ENCODE data around the gene SLC9A7.

Gene SLC9A7

GRCh38 chrX:46681849-46682248, 77.1 kb downstream of the SLC9A7 start:
- DNase-seq (ENCODE audit: low read depth): peak; percentile 35
- H3K4me3 ChIP-seq (ENCODE audit: control insufficient read depth, low read depth, low read length): no peak overlapping the region
- no peak for TF ChIP-seq CTCF (conservative IDR thresholded peaks at IDR 0.05; ENCODE audit: control insufficient read depth, insufficient read depth, low read depth, low read length)

GRCh38 chrX:46678232-46678631, 80.7 kb downstream of the SLC9A7 start:
- no peak overlapping the region for H3K4me3 ChIP-seq (ENCODE audit: control insufficient read depth, low read depth, low read length)
- DNase-seq (ENCODE audit: low read depth): no peak
- TF ChIP-seq CTCF (conservative IDR thresholded peaks at IDR 0.05; ENCODE audit: control insufficient read depth, insufficient read depth, low read depth, low read length): no peak

GRCh38 chrX:46676399-46677356, 82.2 kb downstream of the SLC9A7 start:
- H3K4me3 ChIP-seq (ENCODE audit: control insufficient read depth, low read depth, low read length): no peak overlapping the region
- no peak for DNase-seq (ENCODE audit: low read depth)
- no peak for TF ChIP-seq CTCF (conservative IDR thresholded peaks at IDR 0.05; ENCODE audit: control insufficient read depth, insufficient read depth, low read depth, low read length)

GRCh38 chrX:46673620-46674359, 85.1 kb downstream of the SLC9A7 start:
- no peak for DNase-seq (ENCODE audit: low read depth)
- no peak for TF ChIP-seq CTCF (conservative IDR thresholded peaks at IDR 0.05; ENCODE audit: control insufficient read depth, insufficient read depth, low read depth, low read length)
- no peak overlapping the region for H3K4me3 ChIP-seq (ENCODE audit: control insufficient read depth, low read depth, low read length)

- no peak overlapping the region for H3K4me3 ChIP-seq (ENCODE audit: control insufficient read depth, low read depth, low read length)
- no peak for TF ChIP-seq CTCF (conservative IDR thresholded peaks at IDR 0.05; ENCODE audit: control insufficient read depth, insufficient read depth, low read depth, low read length)
- DNase-seq (ENCODE audit: low read depth): no peak
These were observed 88.6 kb downstream of the SLC9A7 start for GRCh38 chrX:46670316-46670715.

GRCh38 chrX:46666831-46667230, 92.1 kb downstream of the SLC9A7 start:
- no peak for TF ChIP-seq CTCF (conservative IDR thresholded peaks at IDR 0.05; ENCODE audit: control insufficient read depth, insufficient read depth, low read depth, low read length)
- H3K4me3 ChIP-seq (ENCODE audit: control insufficient read depth, low read depth, low read length): no peak overlapping the region
- peak; percentile 54 for DNase-seq (ENCODE audit: low read depth)
